ENCODE data around the gene LSM12.
"Not testable (repeated sequence)": the region's sequence is repeated elsewhere in the genome, so short reads cannot be mapped to it uniquely, and the experiment has no call there.

Gene LSM12

DNA sequence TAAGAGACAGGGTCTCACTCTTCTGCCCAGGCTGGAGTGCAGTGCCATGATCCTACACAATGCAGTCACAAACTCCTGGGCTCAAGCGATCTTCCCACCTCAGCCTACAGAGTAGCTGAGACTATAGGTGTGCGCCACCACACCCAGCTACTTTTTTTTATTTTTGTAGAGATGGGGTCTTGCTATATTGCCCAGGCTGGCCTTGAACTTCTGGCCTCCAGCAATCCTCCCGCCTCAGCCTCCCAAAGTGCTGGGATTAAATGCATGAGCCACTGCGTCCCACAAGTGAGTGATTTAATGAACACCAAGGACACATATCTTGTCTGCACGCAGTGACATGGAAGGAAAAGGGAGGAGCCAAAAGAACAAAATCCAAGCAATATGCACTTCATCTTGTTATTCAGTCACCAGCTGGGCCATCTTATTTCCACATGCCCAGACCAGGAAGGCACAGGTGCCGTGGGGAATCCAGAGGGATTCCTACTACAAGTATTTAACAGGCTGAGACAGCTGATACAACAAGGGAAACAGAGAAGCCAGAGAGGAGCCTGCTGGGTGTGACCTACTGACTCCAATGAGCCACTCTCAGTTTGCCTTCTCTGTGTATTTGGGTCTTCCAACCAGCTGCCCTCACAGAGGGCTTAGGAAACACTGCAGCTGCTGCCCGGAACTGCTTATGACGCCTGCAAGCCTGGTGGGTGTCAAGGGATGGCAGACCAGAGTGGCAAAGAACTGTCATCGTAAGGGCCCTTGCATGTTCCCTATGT is 17.0 kb downstream of the LSM12 start:
- H3K4me3 ChIP-seq (ENCODE audit: low read depth, low read length): no peak overlapping the region
- TF ChIP-seq, protein P1, sequence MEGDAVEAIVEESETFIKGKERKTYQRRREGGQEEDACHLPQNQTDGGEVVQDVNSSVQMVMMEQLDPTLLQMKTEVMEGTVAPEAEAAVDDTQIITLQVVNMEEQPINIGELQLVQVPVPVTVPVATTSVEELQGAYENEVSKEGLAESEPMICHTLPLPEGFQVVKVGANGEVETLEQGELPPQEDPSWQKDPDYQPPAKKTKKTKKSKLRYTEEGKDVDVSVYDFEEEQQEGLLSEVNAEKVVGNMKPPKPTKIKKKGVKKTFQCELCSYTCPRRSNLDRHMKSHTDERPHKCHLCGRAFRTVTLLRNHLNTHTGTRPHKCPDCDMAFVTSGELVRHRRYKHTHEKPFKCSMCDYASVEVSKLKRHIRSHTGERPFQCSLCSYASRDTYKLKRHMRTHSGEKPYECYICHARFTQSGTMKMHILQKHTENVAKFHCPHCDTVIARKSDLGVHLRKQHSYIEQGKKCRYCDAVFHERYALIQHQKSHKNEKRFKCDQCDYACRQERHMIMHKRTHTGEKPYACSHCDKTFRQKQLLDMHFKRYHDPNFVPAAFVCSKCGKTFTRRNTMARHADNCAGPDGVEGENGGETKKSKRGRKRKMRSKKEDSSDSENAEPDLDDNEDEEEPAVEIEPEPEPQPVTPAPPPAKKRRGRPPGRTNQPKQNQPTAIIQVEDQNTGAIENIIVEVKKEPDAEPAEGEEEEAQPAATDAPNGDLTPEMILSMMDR (IDR thresholded peaks at IDR 0.05; ENCODE audit: borderline replicate concordance, insufficient read depth, low read depth, low read length): no peak

DNA sequence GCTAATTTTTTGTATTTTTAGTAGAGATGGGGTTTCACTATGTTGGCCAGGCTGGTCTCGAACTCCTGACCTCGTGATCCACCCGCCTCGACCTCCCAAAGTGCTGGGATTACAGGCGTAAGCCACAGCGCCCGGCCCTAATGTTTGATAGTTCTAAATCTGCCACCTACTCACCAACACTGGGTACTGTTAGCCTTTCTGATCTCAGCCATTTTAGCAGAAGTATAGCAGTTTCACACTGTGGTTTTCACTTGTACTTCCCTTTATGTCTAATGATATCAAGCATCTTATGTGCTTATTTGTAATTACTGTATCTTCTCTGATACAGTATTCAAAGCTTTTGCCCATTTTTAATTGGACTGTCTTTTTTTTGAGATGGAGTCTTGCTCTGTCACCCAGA is 19.6 kb downstream of the LSM12 start:
- H3K4me3 ChIP-seq (ENCODE audit: low read depth, low read length): not testable (repeated sequence)

DNA sequence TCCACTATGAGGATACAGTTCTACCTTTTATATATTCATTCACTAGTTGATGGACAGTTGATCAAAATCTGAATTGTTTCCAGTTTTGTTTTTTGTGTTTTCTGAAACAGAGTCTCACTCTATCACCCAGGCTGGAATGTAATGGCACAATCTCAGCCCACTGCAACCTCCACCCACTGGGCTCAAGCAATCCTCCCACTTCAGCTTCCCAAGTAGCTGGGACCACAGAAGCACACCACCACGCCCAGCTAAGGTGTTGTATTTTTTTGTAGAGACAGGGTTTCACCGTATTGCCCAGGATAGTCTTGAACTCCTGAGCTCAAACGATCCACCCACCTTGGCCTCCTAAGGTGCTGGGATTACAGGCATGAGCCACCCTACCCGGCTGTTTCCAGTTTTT is 21.0 kb downstream of the LSM12 start:
- H3K4me3 ChIP-seq (ENCODE audit: low read depth, low read length): no peak overlapping the region
- TF ChIP-seq, protein P1 (IDR thresholded peaks at IDR 0.05; ENCODE audit: borderline replicate concordance, insufficient read depth, low read depth, low read length): no peak

DNA sequence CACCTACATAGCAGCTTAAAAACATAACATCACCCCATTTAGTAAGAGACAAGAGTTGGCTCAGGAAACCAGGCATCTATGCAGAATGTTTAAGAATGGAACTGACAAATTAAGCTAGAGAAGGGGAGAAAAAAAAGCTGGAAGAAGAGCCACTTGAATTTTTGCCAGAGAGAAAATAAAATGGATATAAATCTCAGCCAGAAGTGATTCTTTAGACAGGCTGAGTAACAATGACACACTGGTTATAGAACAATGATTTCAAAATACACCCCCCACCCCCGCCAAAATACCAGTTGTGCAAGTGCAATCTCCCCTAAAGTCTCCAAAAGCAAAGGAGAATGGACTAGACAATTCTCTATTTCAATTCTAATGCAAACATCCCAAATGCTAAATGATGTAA is 22.4 kb downstream of the LSM12 start:
- no peak overlapping the region for H3K4me3 ChIP-seq (ENCODE audit: low read depth, low read length)
- TF ChIP-seq, protein P1 (IDR thresholded peaks at IDR 0.05; ENCODE audit: borderline replicate concordance, insufficient read depth, low read depth, low read length): no peak

DNA sequence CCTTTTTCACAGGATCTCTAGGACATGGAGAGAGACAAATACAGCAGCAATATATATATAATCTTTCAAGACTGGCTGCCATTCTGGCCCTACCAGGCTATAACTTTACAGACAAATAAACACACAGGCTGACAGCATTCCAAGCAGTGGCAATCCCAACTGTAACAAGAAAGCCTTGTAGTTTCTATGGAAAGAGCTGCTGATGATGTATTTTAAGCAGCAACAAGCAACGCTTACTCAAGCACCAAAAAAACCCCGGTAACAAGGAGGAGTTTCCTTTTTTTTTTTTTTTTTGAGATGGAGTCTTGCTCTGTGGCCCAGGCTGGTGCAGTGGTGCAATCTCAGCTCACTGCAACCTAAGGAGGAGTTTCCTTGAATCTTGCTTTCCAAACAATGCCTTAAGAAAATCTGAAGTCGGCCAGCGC is 23.2 kb downstream of the LSM12 start:
- no peak overlapping the region for H3K4me3 ChIP-seq (ENCODE audit: low read depth, low read length)
- TF ChIP-seq, protein P1 (IDR thresholded peaks at IDR 0.05; ENCODE audit: borderline replicate concordance, insufficient read depth, low read depth, low read length): no peak

DNA sequence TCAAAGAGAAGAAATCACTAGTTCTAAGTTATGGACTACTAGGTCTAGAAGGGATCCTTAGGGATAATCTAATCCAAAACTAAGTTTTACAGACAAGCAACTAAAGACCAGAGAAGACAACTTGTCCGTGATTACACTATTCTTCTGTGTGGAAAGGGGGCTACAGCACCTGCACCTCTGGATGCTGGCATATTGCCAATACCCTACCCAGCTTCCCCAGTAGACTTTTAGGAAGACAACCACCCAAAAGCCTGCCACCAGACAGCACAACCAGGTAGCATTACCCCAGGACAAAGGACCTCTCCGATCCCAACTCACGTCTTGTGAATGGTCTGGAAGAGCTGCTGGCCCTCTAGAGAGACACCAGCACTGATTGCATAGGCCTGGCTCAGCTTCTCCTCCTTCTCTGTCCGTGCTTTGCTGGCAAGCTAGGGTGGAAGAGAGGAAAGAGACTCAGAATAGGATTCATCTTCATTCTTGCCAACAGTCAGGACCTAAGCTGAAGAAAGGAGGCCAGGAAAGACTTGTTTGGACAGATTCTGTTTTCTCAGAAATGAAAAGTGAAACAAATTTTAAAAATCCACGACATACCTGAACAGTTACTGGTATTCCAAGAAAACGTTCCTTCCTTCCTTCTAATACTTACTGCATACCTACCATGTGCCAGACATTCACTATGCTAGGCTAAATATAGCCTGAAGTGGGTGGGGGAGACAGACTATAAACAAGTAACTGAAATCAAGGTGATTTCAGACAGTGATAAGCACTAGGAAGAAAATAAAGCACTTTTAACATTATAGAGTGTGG is 26.4 kb downstream of the LSM12 start:
- no peak overlapping the region for H3K4me3 ChIP-seq (ENCODE audit: low read depth, low read length)
- TF ChIP-seq, protein P1 (IDR thresholded peaks at IDR 0.05; ENCODE audit: borderline replicate concordance, insufficient read depth, low read depth, low read length): no peak

DNA sequence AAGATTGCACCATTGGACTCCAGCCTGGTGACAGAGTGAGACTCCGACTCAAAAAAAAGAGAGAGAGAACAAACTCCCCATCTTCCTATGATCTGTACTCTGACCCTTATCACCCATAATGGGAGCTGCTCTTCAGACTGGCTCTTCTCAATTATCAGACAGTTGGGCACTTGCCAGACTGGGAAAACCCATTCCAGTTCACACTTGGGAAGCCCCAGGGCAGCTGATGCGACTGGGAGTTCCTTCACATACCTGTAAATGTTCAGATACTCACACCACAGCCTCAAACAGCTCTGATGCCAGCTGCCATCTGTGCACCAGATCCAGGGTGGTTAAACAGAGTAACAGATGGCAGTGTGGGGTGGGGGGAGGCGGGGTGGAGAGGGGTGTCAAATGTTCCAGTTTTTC is 27.9 kb downstream of the LSM12 start:
- TF ChIP-seq, protein P1 (IDR thresholded peaks at IDR 0.05; ENCODE audit: borderline replicate concordance, insufficient read depth, low read depth, low read length): no peak
- no peak overlapping the region for H3K4me3 ChIP-seq (ENCODE audit: low read depth, low read length)
